ENCODE measurements around the gene PRXL2B. TPM values are rescaled to one million over a fixed set of nuclear protein-coding genes. Genes with fewer than 3 reads are reported as not detected.
A peak's percentile ranks its signal among the peaks of the same experiment; 100 is the strongest.
"Not testable (repeated sequence)": the region's sequence is repeated elsewhere in the genome, so short reads cannot be mapped to it uniquely, and the experiment has no call there.

The PRXL2B gene
- total RNA-seq, 4 donors from 2014 or later: 0.51 to 20.5 (median 13.2) TPM

DNA sequence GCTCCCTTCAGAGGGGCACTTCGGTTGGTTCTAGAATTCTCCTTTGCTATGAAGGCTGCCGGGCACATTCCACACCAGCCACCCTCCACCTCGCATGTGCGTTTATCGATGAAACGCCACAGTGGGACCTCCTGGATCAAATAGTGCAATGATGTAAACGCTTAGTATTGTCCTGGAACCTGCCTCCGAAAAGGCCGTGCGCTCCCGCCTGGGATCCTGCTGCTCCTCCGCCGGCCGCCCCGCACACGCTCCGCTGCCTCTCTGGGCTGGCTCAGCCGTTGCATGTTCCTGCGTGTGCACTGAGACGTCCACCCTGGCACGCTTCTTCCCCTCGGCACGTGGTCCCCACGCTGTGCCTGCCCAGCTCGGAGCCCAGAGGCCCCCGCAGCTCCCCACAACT, 34.4 kb upstream of the PRXL2B start:
- Histone ChIP-seq H3K36me3 (no peaks in the 10 kb centered on the region), H3K4me1 (peaks cover 0 to 25% of the 10 kb centered on the region in 2 donors), H3K4me3 (no peak overlapping the region), H3K27ac (no peak overlapping the region), H3K27me3 (no peaks in the 10 kb centered on the region), H3K9me3 (no peaks in the 10 kb centered on the region)
- no peak for TF ChIP-seq POLR2A (IDR thresholded peaks at IDR 0.05)
- TF ChIP-seq, protein P1, sequence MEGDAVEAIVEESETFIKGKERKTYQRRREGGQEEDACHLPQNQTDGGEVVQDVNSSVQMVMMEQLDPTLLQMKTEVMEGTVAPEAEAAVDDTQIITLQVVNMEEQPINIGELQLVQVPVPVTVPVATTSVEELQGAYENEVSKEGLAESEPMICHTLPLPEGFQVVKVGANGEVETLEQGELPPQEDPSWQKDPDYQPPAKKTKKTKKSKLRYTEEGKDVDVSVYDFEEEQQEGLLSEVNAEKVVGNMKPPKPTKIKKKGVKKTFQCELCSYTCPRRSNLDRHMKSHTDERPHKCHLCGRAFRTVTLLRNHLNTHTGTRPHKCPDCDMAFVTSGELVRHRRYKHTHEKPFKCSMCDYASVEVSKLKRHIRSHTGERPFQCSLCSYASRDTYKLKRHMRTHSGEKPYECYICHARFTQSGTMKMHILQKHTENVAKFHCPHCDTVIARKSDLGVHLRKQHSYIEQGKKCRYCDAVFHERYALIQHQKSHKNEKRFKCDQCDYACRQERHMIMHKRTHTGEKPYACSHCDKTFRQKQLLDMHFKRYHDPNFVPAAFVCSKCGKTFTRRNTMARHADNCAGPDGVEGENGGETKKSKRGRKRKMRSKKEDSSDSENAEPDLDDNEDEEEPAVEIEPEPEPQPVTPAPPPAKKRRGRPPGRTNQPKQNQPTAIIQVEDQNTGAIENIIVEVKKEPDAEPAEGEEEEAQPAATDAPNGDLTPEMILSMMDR (IDR thresholded peaks at IDR 0.05): no peak
- intact Hi-C loops (cut with DNase I; ENCODE audit: low total_unique reads): no loop called here
- no peak for DNase-seq

GRCh38 chr1:2553076-2553475, 33.5 kb upstream of the PRXL2B start:
- intact Hi-C loops (cut with DNase I; ENCODE audit: low total_unique reads): not testable (repeated sequence)

GRCh38 chr1:2553871-2554620, 32.5 kb upstream of the PRXL2B start:
- no peak for DNase-seq
- Histone ChIP-seq H3K27ac (peak overlapping the region in 1 of 2 donors; percentile 90), H3K4me3 (no peak overlapping the region), H3K4me1 (peaks cover 0 to 11% of the 10 kb centered on the region in 2 donors), H3K9me3 (no peaks in the 10 kb centered on the region), H3K36me3 (no peaks in the 10 kb centered on the region), H3K27me3 (no peaks in the 10 kb centered on the region)
- intact Hi-C loops (cut with DNase I; ENCODE audit: low total_unique reads): no loop called here
- no peak for TF ChIP-seq POLR2A (IDR thresholded peaks at IDR 0.05)
- TF ChIP-seq, protein P1 (IDR thresholded peaks at IDR 0.05): no peak

More at GRCh38 chr1:2553076-2553475, 33.5 kb upstream of the PRXL2B start:
- not testable (repeated sequence) for H3K9me3 ChIP-seq, H3K4me3 ChIP-seq, H3K36me3 ChIP-seq, H3K27ac ChIP-seq, DNase-seq, H3K27me3 ChIP-seq
- peaks cover 0 to 17% of the 10 kb centered on the region in 2 donors for H3K4me1 ChIP-seq

DNA sequence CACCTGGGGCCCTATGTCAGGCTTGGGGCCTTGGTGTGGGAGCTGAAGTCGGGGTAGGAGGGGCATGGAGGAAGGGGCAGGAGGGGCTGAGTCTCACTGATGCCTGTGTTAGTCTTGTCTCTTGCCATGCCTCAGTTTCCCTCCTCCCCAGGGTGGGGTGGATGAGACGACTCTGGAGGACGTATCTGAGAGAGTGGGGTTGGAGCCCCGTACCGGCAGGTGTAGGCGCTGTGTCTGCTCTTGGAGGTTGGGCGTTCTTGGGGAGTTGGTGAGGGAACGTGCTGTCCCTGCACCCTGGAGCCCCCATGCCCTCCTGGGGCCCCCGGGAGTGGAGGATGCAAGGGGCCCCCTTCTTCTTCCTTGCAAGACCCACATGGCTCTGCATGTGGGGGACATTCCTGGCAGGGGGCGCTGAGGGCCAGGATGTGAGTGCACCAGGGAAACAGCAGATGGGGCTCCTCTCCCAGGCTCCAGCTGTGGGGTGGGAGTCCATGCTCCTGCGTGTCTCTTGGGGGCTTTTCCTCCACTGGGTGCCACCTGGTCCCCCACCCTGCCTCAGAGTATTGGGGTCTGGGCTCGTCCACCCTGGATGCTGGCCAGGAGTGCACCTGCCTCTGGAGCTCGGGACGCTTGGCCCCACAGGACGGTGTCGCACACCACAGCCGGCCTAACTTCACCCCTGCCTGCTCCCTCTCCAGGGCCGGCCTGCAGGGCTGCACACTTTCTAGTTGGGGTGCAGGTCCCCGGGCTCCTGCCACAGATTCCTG, 31.8 kb upstream of the PRXL2B start:
- no peaks in the 10 kb centered on the region for H3K9me3 ChIP-seq
- no peaks in the 10 kb centered on the region for H3K27me3 ChIP-seq
- peak overlapping the region in 1 of 2 donors; percentile 82 for H3K4me3 ChIP-seq
- no peaks in the 10 kb centered on the region for H3K36me3 ChIP-seq
- DNase-seq: no peak
- peak overlapping the region; percentile 88 to 90 for H3K27ac ChIP-seq
- TF ChIP-seq, protein P1 (IDR thresholded peaks at IDR 0.05): peak in 2 of 4 experiments; percentile 34 to 35
- no peak for TF ChIP-seq POLR2A (IDR thresholded peaks at IDR 0.05)
- H3K4me1 ChIP-seq: peaks cover 0 to 7% of the 10 kb centered on the region in 2 donors
- intact Hi-C loops (cut with DNase I; ENCODE audit: low total_unique reads): no loop called here

DNA sequence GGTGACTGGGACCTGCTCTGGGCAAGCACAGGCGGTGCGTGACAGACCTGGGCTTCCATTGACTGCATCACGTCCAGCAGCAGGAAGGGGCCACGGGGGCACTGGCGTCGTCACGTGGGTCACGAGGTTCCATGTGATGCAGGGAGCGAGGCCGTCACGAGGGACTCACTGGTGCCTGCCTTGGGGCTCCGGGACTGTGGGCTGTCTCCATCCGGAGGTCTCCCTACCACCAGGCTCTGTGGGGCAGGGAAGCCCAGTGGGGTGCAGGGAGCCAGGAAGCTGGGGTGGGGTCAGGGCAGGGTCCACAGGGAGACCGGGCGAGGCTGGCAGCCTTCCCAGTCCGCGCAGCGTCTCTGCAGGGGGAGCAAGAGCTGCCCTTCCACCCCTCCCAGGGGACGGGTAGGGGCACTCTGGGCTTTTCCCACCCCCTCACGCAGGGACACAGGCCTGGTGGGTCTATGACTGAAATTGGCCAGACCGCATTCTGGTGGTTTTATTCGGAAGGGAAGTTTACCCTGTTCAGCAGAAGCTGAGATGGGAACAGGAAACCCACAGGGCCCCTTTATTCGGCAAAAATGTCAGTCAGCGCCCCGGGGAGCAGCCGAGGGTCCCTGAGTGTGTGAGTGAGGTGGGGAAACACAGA, 30.8 kb upstream of the PRXL2B start:
- Histone ChIP-seq H3K27ac (peak overlapping the region; percentile 88 to 90), H3K4me3 (peak overlapping the region; percentile 58 to 82), H3K27me3 (no peaks in the 10 kb centered on the region), H3K9me3 (no peaks in the 10 kb centered on the region), H3K4me1 (peaks cover 0 to 7% of the 10 kb centered on the region in 2 donors), H3K36me3 (no peaks in the 10 kb centered on the region)
- TF ChIP-seq, protein P1 (IDR thresholded peaks at IDR 0.05): peak in 1 of 4 experiments; percentile 11
- peak; percentile 72 to 73 for TF ChIP-seq POLR2A (IDR thresholded peaks at IDR 0.05)
- peak; percentile 83 to 85 for DNase-seq
- intact Hi-C loops (cut with DNase I; ENCODE audit: low total_unique reads): no loop called here
